Tibial nerve (tissue), 4 donors: ENCODE measurements around the gene ARL5B. TPM values are rescaled to one million over a fixed set of nuclear protein-coding genes. Genes with fewer than 3 reads are reported as not detected.
A peak's percentile ranks its signal among the peaks of the same experiment; 100 is the strongest.
"Not testable (repeated sequence)": the region's sequence is repeated elsewhere in the genome, so short reads cannot be mapped to it uniquely, and the experiment has no call there.

Experiments used
- DNase-seq, 2 donors: peaks; one replicate each; pipeline ENCODE4 v3.0.0-alpha.2; 2019; ENCODE audit warnings: low spot score in 2 of 2
- H3K27ac ChIP-seq, 4 donors: fragments of 200-600 bp; sonication (generic) in 3 of 4; one replicate each; pipeline ENCODE4 v1.5.1; 2017 to 2019; ENCODE audit warnings: mild to moderate bottlenecking in 1 of 4
- H3K27me3 ChIP-seq, 2 donors: fragments of 200-600 bp; sonication (generic) in 1 of 2; one replicate each; pipeline versions ENCODE4 v1.5.1 to v1.6.0; 2017 to 2019
- H3K36me3 ChIP-seq, 3 donors: fragments of 200-600 bp; sonication (generic); one replicate each; pipeline ENCODE4 v1.5.1; 2018 to 2019
- H3K4me1 ChIP-seq, 4 donors: fragments of 200-600 bp; sonication (generic) in 3 of 4; one replicate each; pipeline ENCODE4 v1.5.1; 2017 to 2019
- H3K4me3 ChIP-seq, 4 donors: fragments of 200-600 bp; sonication (generic) in 3 of 4; one replicate each; pipeline ENCODE4 v1.5.1; 2017 to 2019; ENCODE audit warnings: mild to moderate bottlenecking in 1 of 4, moderate library complexity in 1 of 4
- H3K9me3 ChIP-seq, 4 donors: fragments of 200-600 bp; sonication (generic) in 3 of 4; one replicate each; pipeline ENCODE4 v1.5.1; 2017 to 2019
- CTCF ChIP-seq, 5 experiments: fragments of 200-600 bp in 3 of 5; fragments of 450-650 bp in 2 of 5; sonication (generic) in 3 of 5; IDR thresholded peaks; one replicate each; pipeline ENCODE4 v1.5.1; 2016 to 2019; ENCODE audit warnings: antibody characterized with exemption in 5 of 5, mild to moderate bottlenecking in 3 of 5, moderate library complexity in 2 of 5
- EP300 ChIP-seq, 2 donors: sonication (generic); formaldehyde crosslinking; IDR thresholded peaks; one replicate each; pipeline ENCODE4 v1.6.1; 2017; ENCODE audit warnings: antibody characterized with exemption in 2 of 2, mild to moderate bottlenecking in 1 of 2
- POLR2A ChIP-seq, 2 donors: fragments of 450-650 bp; IDR thresholded peaks; one replicate each; pipeline ENCODE4 v1.6.1; 2017; ENCODE audit warnings: antibody characterized with exemption in 2 of 2, mild to moderate bottlenecking in 2 of 2, moderate library complexity in 2 of 2
- WGBS, 2 donors: methylation state at CpG; one replicate each; pipeline ENCODE4 v1.1.5; 2018; 5-methylcytosine and 5-hydroxymethylcytosine counted together
- total RNA-seq, 4 donors: library from RNA; depleted of rRNA; stranded (reverse); fragments of >200 nt; gene quantifications; one replicate each; pipeline ENCODE4 v1.1.0, GENCODE V29; 2016

ARL5B gene
- total RNA-seq, 4 donors from 2014 or later: 9.4 to 11.1 (median 9.6) TPM

- Histone ChIP-seq H3K36me3 (peaks cover 0 to 22% (median 0%) of the 10 kb centered on the region in 3 donors), H3K4me3 (no peak overlapping the region), H3K9me3 (no peaks in the 10 kb centered on the region), H3K4me1 (no peaks in the 10 kb centered on the region), H3K27me3 (no peaks in the 10 kb centered on the region), H3K27ac (no peak overlapping the region)
- DNase-seq: no peak
- TF ChIP-seq POLR2A (IDR thresholded peaks at IDR 0.05): no peak
- TF ChIP-seq CTCF (IDR thresholded peaks at IDR 0.05): no peak
- TF ChIP-seq EP300 (IDR thresholded peaks at IDR 0.05): no peak
- 88 to 89% methylated on average over 3 of the region's 3 CpGs for WGBS, 2 donors
Observed at GRCh38 chr10:18619016-18619415, 40.2 kb upstream of the ARL5B start.

GRCh38 chr10:18620856-18621255 lies 38.4 kb upstream of the ARL5B start:
- no peak overlapping the region for H3K4me3 ChIP-seq
- H3K27me3 ChIP-seq: no peaks in the 10 kb centered on the region

GRCh38 chr10:18623671-18624070 lies 35.6 kb upstream of the ARL5B start:
- H3K27ac ChIP-seq, H3K27me3 ChIP-seq, H3K9me3 ChIP-seq, DNase-seq, H3K4me1 ChIP-seq, H3K4me3 ChIP-seq: not testable (repeated sequence)
- WGBS, 2 donors: 81 to 95% methylated on average over 1 of the region's 1 CpG
- H3K36me3 ChIP-seq: peaks cover 0 to 13% (median 0%) of the 10 kb centered on the region in 3 donors

More at GRCh38 chr10:18620856-18621255, 38.4 kb upstream of the ARL5B start:
- H3K27ac ChIP-seq: no peak overlapping the region
- no peaks in the 10 kb centered on the region for H3K4me1 ChIP-seq
- no peak for DNase-seq
- H3K9me3 ChIP-seq: no peaks in the 10 kb centered on the region
- H3K36me3 ChIP-seq: peaks cover 0 to 22% (median 0%) of the 10 kb centered on the region in 3 donors
- TF ChIP-seq EP300 (IDR thresholded peaks at IDR 0.05) (no peak), POLR2A (IDR thresholded peaks at IDR 0.05) (no peak), CTCF (IDR thresholded peaks at IDR 0.05) (no peak)

GRCh38 chr10:18625886-18626285 lies 33.3 kb upstream of the ARL5B start:
- H3K27me3 ChIP-seq: no peaks in the 10 kb centered on the region
- no peak overlapping the region for H3K27ac ChIP-seq
- DNase-seq: no peak
- WGBS, 2 donors: 86 to 87% methylated on average over 5 of the region's 5 CpGs
- peaks cover 0 to 12% (median 0%) of the 10 kb centered on the region in 3 donors for H3K36me3 ChIP-seq
- H3K4me3 ChIP-seq: no peak overlapping the region
- H3K4me1 ChIP-seq: peaks cover 0 to 10% (median 0%) of the 10 kb centered on the region in 4 donors
- TF ChIP-seq CTCF (IDR thresholded peaks at IDR 0.05): no peak
- no peak for TF ChIP-seq POLR2A (IDR thresholded peaks at IDR 0.05)
- no peak for TF ChIP-seq EP300 (IDR thresholded peaks at IDR 0.05)
- H3K9me3 ChIP-seq: no peaks in the 10 kb centered on the region

- H3K27ac ChIP-seq: peak overlapping the region in 2 of 4 donors; percentile 67 to 75
- not testable (repeated sequence) for H3K36me3 ChIP-seq, H3K9me3 ChIP-seq, H3K4me1 ChIP-seq, H3K27me3 ChIP-seq
- H3K4me3 ChIP-seq: peak overlapping the region; percentile 44 to 60 (median 57)
- peak in 1 of 2 donors; percentile 44 for TF ChIP-seq EP300 (IDR thresholded peaks at IDR 0.05)
- peak in 1 of 2 donors; percentile 48 for DNase-seq
- WGBS, 2 donors: 2 to 3% methylated on average over 21 to 25 of the region's 25 CpGs
Observed at GRCh38 chr10:18627452-18628018, 31.7 kb upstream of the ARL5B start.

GRCh38 chr10:18632500-18632899 lies 26.7 kb upstream of the ARL5B start:
- H3K27ac ChIP-seq, H3K4me1 ChIP-seq, H3K9me3 ChIP-seq, H3K4me3 ChIP-seq, DNase-seq, H3K27me3 ChIP-seq: not testable (repeated sequence)
- H3K36me3 ChIP-seq: peaks cover 0 to 14% (median 0%) of the 10 kb centered on the region in 3 donors
- 92 to 96% methylated on average over 2 to 3 of the region's 3 CpGs for WGBS, 2 donors

GRCh38 chr10:18635995-18636394 lies 23.2 kb upstream of the ARL5B start:
- Histone ChIP-seq H3K9me3 (peaks cover 0 to 8% (median 0%) of the 10 kb centered on the region in 4 donors), H3K36me3 (peaks cover 0 to 14% (median 0%) of the 10 kb centered on the region in 3 donors), H3K4me3 (no peak overlapping the region), H3K27me3 (no peaks in the 10 kb centered on the region), H3K27ac (no peak overlapping the region), H3K4me1 (no peaks in the 10 kb centered on the region)
- TF ChIP-seq POLR2A (IDR thresholded peaks at IDR 0.05) (no peak), EP300 (IDR thresholded peaks at IDR 0.05) (no peak), CTCF (IDR thresholded peaks at IDR 0.05) (no peak)
- 92 to 100% methylated on average over 4 of the region's 4 CpGs for WGBS, 2 donors
- no peak for DNase-seq

- H3K4me1 ChIP-seq, DNase-seq, H3K27ac ChIP-seq, H3K9me3 ChIP-seq, H3K27me3 ChIP-seq, H3K4me3 ChIP-seq: not testable (repeated sequence)
- 82 to 92% methylated on average over 1 of the region's 1 CpG for WGBS, 2 donors
- peaks cover 0 to 25% (median 0%) of the 10 kb centered on the region in 3 donors for H3K36me3 ChIP-seq
Observed at GRCh38 chr10:18637400-18637799, 21.8 kb upstream of the ARL5B start.

- H3K27ac ChIP-seq, H3K4me3 ChIP-seq, H3K4me1 ChIP-seq, H3K27me3 ChIP-seq, H3K9me3 ChIP-seq, DNase-seq: not testable (repeated sequence)
- peaks cover 0 to 18% (median 0%) of the 10 kb centered on the region in 3 donors for H3K36me3 ChIP-seq
- 91 to 92% methylated on average over 2 of the region's 2 CpGs for WGBS, 2 donors
Observed at GRCh38 chr10:18639719-18640118, 19.5 kb upstream of the ARL5B start.
